Neural cell (in vitro differentiated cells): ENCODE results near the gene NKAIN2. TPM values are rescaled to one million over a fixed set of nuclear protein-coding genes. Genes with fewer than 3 reads are reported as not detected.

ENCODE experiments used
- H2AFZ ChIP-seq: fragments of 200-600, 300-800 bp; sonication (generic), shearing (Covaris generic); 2 replicates; pipeline ENCODE4 v1.6.0; 2014; ENCODE audit warnings: low read depth, mild to moderate bottlenecking, antibody characterized with exemption, low read length, moderate library complexity
- H3F3A ChIP-seq: fragments of 200-600 bp; shearing (Covaris generic); 2 replicates; pipeline ENCODE4 v1.6.1; 2016; ENCODE audit warnings: mild to moderate bottlenecking, moderate library complexity, mixed read lengths, antibody characterized with exemption, low read length; ENCODE audit not compliant: insufficient read depth, poor library complexity, severe bottlenecking
- H3K27ac ChIP-seq: fragments of 200-600, 300-800 bp; sonication (generic), shearing (Covaris generic); 2 replicates; pipeline ENCODE4 v1.5.1; 2014; ENCODE audit warnings: mild to moderate bottlenecking, low read length, moderate library complexity
- H3K27me3 ChIP-seq: fragments of 300-800, 200-600 bp; sonication (generic), shearing (Covaris generic); 2 replicates; pipeline ENCODE4 v1.6.0; 2014; ENCODE audit warnings: mild to moderate bottlenecking, low read depth, low read length, moderate library complexity; ENCODE audit not compliant: insufficient read depth
- H3K36me3 ChIP-seq: fragments of 300-800, 200-600 bp; sonication (generic), shearing (Covaris generic); 2 replicates; pipeline ENCODE4 v1.5.1; 2014; ENCODE audit warnings: mild to moderate bottlenecking, antibody characterized with exemption, low read length, moderate library complexity; ENCODE audit not compliant: insufficient read depth
- H3K4me2 ChIP-seq: fragments of 300-800, 200-600 bp; sonication (generic), shearing (Covaris generic); 2 replicates; pipeline ENCODE4 v1.6.0; 2014; ENCODE audit warnings: mild to moderate bottlenecking, low read length
- H3K4me3 ChIP-seq: fragments of 300-800, 200-600 bp; sonication (generic), shearing (Covaris generic); 2 replicates; pipeline ENCODE4 v1.5.1; 2014; ENCODE audit warnings: mild to moderate bottlenecking, low read length, moderate library complexity
- H3K79me2 ChIP-seq: fragments of 200-600 bp; shearing (Covaris generic); replicated peaks from 2 replicates; pipeline ENCODE4 v1.6.0; 2014; ENCODE audit warnings: mild to moderate bottlenecking, low read length, moderate library complexity; ENCODE audit not compliant: insufficient read depth
- H3K9ac ChIP-seq: fragments of 300-800, 200-600 bp; sonication (generic), shearing (Covaris generic); 2 replicates; pipeline ENCODE4 v1.6.1; 2016; ENCODE audit warnings: mild to moderate bottlenecking, low read length, mixed read lengths
- H3K9me2 ChIP-seq: fragments of 200-600 bp; shearing (Covaris generic); 2 replicates; pipeline ENCODE4 v1.6.1; 2016; ENCODE audit warnings: mild to moderate bottlenecking, low read length, mixed read lengths; ENCODE audit not compliant: insufficient read depth
- H3K9me3 ChIP-seq: fragments of 200-600, 300-800 bp; sonication (generic), shearing (Covaris generic); 2 replicates; pipeline ENCODE4 v1.6.1; 2016; ENCODE audit warnings: mild to moderate bottlenecking, mixed run types, low read length, moderate library complexity, mixed read lengths
- H4K20me1 ChIP-seq: fragments of 200-600 bp; shearing (Covaris generic); 2 replicates; pipeline ENCODE4 v1.6.1; 2016; ENCODE audit warnings: mild to moderate bottlenecking, mixed run types; ENCODE audit not compliant: insufficient read depth
- EP300 ChIP-seq: fragments of 450-650 bp; conservative IDR thresholded peaks from 2 replicates; pipeline ENCODE4 v1.6.1; 2014; ENCODE audit warnings: antibody characterized with exemption, mild to moderate bottlenecking, moderate library complexity; ENCODE audit not compliant: poor library complexity, severe bottlenecking
- EZH2 ChIP-seq: fragments of 200-600, 300-800 bp; shearing (Covaris generic), sonication (generic); IDR thresholded peaks from 2 replicates; pipeline ENCODE4 v1.6.1; 2014; ENCODE audit warnings: antibody characterized with exemption, low read length, borderline replicate concordance, mild to moderate bottlenecking; ENCODE audit not compliant: insufficient read depth, poor library complexity, severe bottlenecking
- MXI1 ChIP-seq: fragments of 450-650 bp; conservative IDR thresholded peaks from 2 replicates; pipeline ENCODE4 v1.6.1; 2014; ENCODE audit warnings: antibody characterized with exemption, mild to moderate bottlenecking; ENCODE audit not compliant: poor library complexity, severe bottlenecking
- POLR2AphosphoS5 ChIP-seq: IDR thresholded peaks from 2 replicates; pipeline ENCODE4 v1.6.1; 2012
- RAD21 ChIP-seq: fragments of 450-650 bp; conservative IDR thresholded peaks from 2 replicates; pipeline ENCODE4 v1.6.1; 2014; ENCODE audit warnings: antibody characterized with exemption, mild to moderate bottlenecking, moderate library complexity
- SMC3 ChIP-seq: fragments of 450-650 bp; conservative IDR thresholded peaks from 2 replicates; pipeline ENCODE4 v1.6.1; 2014; ENCODE audit warnings: antibody characterized with exemption, mild to moderate bottlenecking, moderate library complexity; ENCODE audit not compliant: poor library complexity
- TAF1 ChIP-seq: IDR thresholded peaks from 2 replicates; pipeline ENCODE4 v1.6.1; 2012; ENCODE audit warnings: low read depth
- polyA plus RNA-seq: library from polyadenylated mRNA; depleted of rRNA; stranded (reverse); fragments of >200 nt; gene quantifications from 2 replicates; pipeline ENCODE4 v1.2.3, GENCODE V29; 2014
- TF ChIP-seq, protein P1 (sequence below): IDR thresholded peaks from 2 replicates; pipeline ENCODE4 v1.6.1; 2012; ENCODE audit warnings: borderline replicate concordance
- TF ChIP-seq, protein P2 (sequence below): fragments of 450-650 bp; IDR thresholded peaks from 2 replicates; pipeline ENCODE4 v1.5.1; 2014; ENCODE audit warnings: antibody characterized with exemption, mild to moderate bottlenecking, moderate library complexity; ENCODE audit not compliant: poor library complexity, severe bottlenecking

NKAIN2 gene
- polyA plus RNA-seq, 1 donor from 2014 or later, result 23.2 TPM

DNA sequence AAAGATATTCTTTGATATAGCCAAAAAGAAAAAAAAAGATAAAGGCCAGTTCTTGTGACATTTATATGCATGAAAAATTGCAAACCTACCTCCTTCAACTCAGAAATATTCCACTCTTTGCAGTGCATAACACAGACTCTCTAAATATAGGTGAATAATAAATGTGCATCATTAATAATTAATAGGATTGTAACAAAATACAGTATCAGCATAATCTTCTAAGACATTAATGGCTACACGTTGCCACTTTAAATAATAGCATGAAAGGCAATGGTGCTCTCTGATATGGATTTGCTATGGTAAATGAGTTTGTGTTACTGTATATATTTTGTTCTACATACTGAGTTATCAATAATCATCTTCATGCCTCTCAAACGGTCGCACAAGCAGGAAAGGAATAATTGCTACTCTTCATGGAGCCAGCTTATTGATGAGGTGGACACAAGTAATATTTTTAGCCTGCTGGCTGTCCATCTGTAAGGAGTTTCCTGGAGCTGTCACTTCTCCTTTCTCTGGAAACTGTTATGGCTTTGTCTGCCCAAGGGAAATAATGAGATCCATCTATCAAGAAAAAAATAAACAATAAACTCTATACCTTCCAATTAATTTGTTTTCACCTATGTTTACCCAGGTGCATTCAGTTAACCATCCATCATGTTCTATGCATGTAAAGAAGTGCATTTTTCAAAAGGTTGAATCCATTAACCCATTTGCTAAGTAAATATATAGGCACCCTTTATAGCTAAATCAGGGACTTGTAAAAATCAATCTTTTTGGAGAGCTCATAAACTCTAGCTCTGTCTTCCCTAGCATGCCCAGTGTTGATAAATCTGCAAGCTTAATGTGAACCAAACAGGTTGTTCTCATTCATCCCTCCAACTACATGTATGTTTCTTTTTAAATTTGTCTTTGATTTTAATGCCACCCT lies 253.0 kb downstream of the NKAIN2 start:
- no peak overlapping the region for H3K4me2 ChIP-seq
- H3K4me3 ChIP-seq, result no peak overlapping the region
- no peaks in the 10 kb centered on the region for H3K79me2 ChIP-seq
- H3K36me3 ChIP-seq, result no peaks in the 10 kb centered on the region
- no peaks in the 10 kb centered on the region for H4K20me1 ChIP-seq
- H3K9me3 ChIP-seq, result no peaks in the 10 kb centered on the region
- no peaks in the 10 kb centered on the region for H3K9me2 ChIP-seq
- no peak for TF ChIP-seq EZH2
- TF ChIP-seq, protein P1, sequence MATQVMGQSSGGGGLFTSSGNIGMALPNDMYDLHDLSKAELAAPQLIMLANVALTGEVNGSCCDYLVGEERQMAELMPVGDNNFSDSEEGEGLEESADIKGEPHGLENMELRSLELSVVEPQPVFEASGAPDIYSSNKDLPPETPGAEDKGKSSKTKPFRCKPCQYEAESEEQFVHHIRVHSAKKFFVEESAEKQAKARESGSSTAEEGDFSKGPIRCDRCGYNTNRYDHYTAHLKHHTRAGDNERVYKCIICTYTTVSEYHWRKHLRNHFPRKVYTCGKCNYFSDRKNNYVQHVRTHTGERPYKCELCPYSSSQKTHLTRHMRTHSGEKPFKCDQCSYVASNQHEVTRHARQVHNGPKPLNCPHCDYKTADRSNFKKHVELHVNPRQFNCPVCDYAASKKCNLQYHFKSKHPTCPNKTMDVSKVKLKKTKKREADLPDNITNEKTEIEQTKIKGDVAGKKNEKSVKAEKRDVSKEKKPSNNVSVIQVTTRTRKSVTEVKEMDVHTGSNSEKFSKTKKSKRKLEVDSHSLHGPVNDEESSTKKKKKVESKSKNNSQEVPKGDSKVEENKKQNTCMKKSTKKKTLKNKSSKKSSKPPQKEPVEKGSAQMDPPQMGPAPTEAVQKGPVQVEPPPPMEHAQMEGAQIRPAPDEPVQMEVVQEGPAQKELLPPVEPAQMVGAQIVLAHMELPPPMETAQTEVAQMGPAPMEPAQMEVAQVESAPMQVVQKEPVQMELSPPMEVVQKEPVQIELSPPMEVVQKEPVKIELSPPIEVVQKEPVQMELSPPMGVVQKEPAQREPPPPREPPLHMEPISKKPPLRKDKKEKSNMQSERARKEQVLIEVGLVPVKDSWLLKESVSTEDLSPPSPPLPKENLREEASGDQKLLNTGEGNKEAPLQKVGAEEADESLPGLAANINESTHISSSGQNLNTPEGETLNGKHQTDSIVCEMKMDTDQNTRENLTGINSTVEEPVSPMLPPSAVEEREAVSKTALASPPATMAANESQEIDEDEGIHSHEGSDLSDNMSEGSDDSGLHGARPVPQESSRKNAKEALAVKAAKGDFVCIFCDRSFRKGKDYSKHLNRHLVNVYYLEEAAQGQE, result no peak
- TF ChIP-seq, protein P2, sequence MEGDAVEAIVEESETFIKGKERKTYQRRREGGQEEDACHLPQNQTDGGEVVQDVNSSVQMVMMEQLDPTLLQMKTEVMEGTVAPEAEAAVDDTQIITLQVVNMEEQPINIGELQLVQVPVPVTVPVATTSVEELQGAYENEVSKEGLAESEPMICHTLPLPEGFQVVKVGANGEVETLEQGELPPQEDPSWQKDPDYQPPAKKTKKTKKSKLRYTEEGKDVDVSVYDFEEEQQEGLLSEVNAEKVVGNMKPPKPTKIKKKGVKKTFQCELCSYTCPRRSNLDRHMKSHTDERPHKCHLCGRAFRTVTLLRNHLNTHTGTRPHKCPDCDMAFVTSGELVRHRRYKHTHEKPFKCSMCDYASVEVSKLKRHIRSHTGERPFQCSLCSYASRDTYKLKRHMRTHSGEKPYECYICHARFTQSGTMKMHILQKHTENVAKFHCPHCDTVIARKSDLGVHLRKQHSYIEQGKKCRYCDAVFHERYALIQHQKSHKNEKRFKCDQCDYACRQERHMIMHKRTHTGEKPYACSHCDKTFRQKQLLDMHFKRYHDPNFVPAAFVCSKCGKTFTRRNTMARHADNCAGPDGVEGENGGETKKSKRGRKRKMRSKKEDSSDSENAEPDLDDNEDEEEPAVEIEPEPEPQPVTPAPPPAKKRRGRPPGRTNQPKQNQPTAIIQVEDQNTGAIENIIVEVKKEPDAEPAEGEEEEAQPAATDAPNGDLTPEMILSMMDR, result no peak
- no peak for TF ChIP-seq RAD21
- TF ChIP-seq EP300, result no peak
- no peak for TF ChIP-seq TAF1
- no peak for TF ChIP-seq POLR2AphosphoS5
- TF ChIP-seq SMC3, result no peak
- no peak for TF ChIP-seq MXI1
- no peaks in the 10 kb centered on the region for H3K27me3 ChIP-seq
- H3K9ac ChIP-seq, result no peak overlapping the region
- no peak overlapping the region for H3K27ac ChIP-seq
- no peak overlapping the region for H2AFZ ChIP-seq
- no peaks in the 10 kb centered on the region for H3F3A ChIP-seq

DNA sequence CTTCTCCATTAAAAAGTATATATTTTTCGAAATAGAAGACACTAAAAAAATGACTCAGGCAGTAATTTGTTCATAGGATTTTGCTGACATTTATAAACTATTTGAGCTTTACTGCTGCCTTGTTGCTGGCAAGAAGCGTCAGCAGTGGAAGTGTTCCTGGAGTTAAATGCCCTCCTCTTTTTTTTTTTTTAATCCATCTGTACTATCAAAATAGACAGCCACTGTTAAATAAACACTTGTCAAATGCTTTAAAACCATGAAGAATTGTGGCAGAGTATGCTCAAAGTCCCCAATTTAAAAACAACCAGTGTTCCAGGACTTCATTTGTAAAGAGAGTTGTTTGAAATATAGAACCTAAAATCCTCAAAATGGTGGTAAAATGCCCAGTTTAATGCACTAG lies 253.8 kb downstream of the NKAIN2 start:
- H3K27ac ChIP-seq, result no peak overlapping the region
- H3K36me3 ChIP-seq, result no peaks in the 10 kb centered on the region
- H3K9ac ChIP-seq, result no peak overlapping the region
- H3F3A ChIP-seq, result no peaks in the 10 kb centered on the region
- no peak overlapping the region for H2AFZ ChIP-seq
- H3K79me2 ChIP-seq, result no peaks in the 10 kb centered on the region
- no peaks in the 10 kb centered on the region for H3K27me3 ChIP-seq
- no peak overlapping the region for H3K4me3 ChIP-seq
- H4K20me1 ChIP-seq, result no peaks in the 10 kb centered on the region
- no peaks in the 10 kb centered on the region for H3K9me3 ChIP-seq
- TF ChIP-seq EZH2, result no peak
- TF ChIP-seq MXI1, result no peak
- TF ChIP-seq, protein P2, result no peak
- no peak for TF ChIP-seq TAF1
- no peak for TF ChIP-seq EP300
- TF ChIP-seq SMC3, result no peak
- H3K9me2 ChIP-seq, result no peaks in the 10 kb centered on the region
- H3K4me2 ChIP-seq, result no peak overlapping the region
